Small intestine (tissue), 7 donors: Measurements from ENCODE around the gene TRAF2. TPM values are rescaled to one million over a fixed set of nuclear protein-coding genes. Genes with fewer than 3 reads are reported as not detected.

Experiments used
- DNase-seq, 2 donors: peaks; one replicate each; pipeline versions ENCODE4 v3.0.0 to v3.0.0-alpha.2; 2013
- FAIRE-seq: peaks from 2 replicates; lab custom pipeline; 2012; peaks lifted over from hg19 to GRCh38; lab: Jason Lieb, UNC
- H3K27ac ChIP-seq, 3 donors: one replicate each; pipeline ENCODE4 v1.5.1; 2013; ENCODE audit warnings: low read length in 2 of 3, mild to moderate bottlenecking in 2 of 3, control low read depth in 1 of 3, inconsistent platforms in 1 of 3, low read depth in 1 of 3, moderate library complexity in 1 of 3
- H3K27me3 ChIP-seq, 3 donors: one replicate each; pipeline ENCODE4 v1.6.1; 2013; ENCODE audit warnings: low read length in 3 of 3, inconsistent platforms in 1 of 3; ENCODE audit not compliant: control insufficient read depth in 3 of 3, insufficient read depth in 3 of 3
- H3K36me3 ChIP-seq, 3 donors: one replicate each; pipeline ENCODE4 v1.6.1; 2013; ENCODE audit warnings: low read length in 3 of 3, inconsistent platforms in 1 of 3, low read depth in 1 of 3, mild to moderate bottlenecking in 1 of 3, moderate library complexity in 1 of 3; ENCODE audit not compliant: control insufficient read depth in 3 of 3, insufficient read depth in 2 of 3
- H3K4me1 ChIP-seq, 3 donors: one replicate each; pipeline ENCODE4 v1.6.1; 2013; ENCODE audit warnings: low read length in 2 of 3, inconsistent platforms in 1 of 3, low read depth in 1 of 3, mild to moderate bottlenecking in 1 of 3, moderate library complexity in 1 of 3; ENCODE audit not compliant: control insufficient read depth in 3 of 3, insufficient read depth in 2 of 3
- H3K4me3 ChIP-seq, 3 donors: one replicate each; pipeline ENCODE4 v1.5.1; 2013; ENCODE audit warnings: low read length in 3 of 3, control low read depth in 1 of 3, inconsistent platforms in 1 of 3, low read depth in 1 of 3, mild to moderate bottlenecking in 1 of 3, moderate library complexity in 1 of 3
- H3K9me3 ChIP-seq, 2 donors: one replicate each; pipeline ENCODE4 v1.6.1; 2013; ENCODE audit warnings: low read depth in 1 of 2, low read length in 1 of 2; ENCODE audit not compliant: control insufficient read depth in 2 of 2, insufficient read depth in 1 of 2
- WGBS, 3 donors: extraction: QIAGEN DNeasy Blood & Tissue Kit; methylation state at CpG; one replicate each; pipeline ENCODE4 v1.1.7; 2013; 5-methylcytosine and 5-hydroxymethylcytosine counted together
- polyA plus RNA-seq, 4 donors: library from polyadenylated mRNA; stranded (reverse) in 3 of 4; unstranded in 1 of 4; fragments of 200-250 nt in 3 of 4; fragments of 120-200 nt in 1 of 4; gene quantifications; one replicate each; pipeline versions ENCODE4 v1.2.1 to v1.2.3, GENCODE V29; 2013
- donor health status: healthy with polysubstance abuse.
- donor health status: control.
- donor health status: control.
- donor health status: Bipolar disorder and iron deficiency.
- donor health status: healthy.

The TRAF2 gene
- polyA plus RNA-seq, 4 donors = 11.2 to 20.9 (median 13.8) TPM

DNA sequence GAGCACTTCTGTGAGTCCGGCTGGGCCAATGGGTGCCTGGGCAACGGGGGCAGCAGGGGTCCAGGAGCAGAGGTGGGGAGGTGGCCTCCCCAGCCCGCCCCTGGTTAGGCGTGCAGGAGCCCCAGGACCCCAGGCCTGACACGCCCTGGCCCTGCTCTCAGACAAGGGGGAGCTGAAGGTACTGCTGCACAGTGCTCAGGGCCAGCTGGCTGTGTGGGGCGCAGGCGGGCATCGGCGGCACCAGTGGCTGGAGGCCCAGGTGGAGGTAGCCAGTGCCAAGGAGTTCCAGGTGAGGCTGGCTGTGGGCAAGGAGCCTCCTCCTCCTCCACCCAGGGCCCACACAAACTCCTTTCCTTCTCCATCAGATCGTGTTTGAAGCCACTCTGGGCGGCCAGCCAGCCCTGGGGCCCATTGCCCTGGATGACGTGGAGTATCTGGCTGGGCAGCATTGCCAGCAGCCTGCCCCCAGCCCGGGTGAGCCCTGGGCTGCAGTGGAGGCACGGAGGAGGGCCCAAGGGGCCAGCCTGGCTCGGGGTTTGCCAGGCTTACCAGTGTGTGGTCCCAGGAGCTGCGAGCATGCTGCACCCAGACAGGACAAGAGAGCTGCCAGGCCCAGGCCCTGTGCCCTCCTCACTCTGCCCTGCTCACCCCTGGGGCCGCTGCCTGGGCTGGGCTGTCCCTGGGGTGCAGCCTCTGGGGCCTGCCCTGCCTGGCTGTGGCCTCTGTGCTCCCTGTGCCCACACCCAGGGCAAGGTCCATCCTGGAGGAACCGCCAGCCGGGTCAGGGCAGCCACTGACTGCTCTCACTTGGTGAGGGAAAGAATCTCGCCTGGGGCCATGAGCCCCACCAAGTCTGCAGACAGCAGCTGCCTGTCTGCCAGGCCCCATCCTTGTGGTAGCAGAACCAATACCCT, 27.2 kb upstream of the TRAF2 start:
- no peak overlapping the region for H3K4me3 ChIP-seq
- DNase-seq (peak; percentile 92 to 98), FAIRE-seq (no peak)
- peak overlapping the region; percentile 90 to 97 (median 96) for H3K27ac ChIP-seq
- no peaks in the 10 kb centered on the region for H3K9me3 ChIP-seq
- H3K27me3 ChIP-seq = no peaks in the 10 kb centered on the region
- peaks cover 0 to 75% (median 12%) of the 10 kb centered on the region in 3 donors for H3K4me1 ChIP-seq
- 25 to 53% (median 41%) methylated on average over 20 of the region's 20 CpGs for WGBS, 3 donors
- peaks cover 6 to 100% (median 21%) of the 10 kb centered on the region in 3 donors for H3K36me3 ChIP-seq

GRCh38 chr9:136860529-136860928, 25.8 kb upstream of the TRAF2 start:
- Histone ChIP-seq H3K4me1 (peaks cover 3 to 65% (median 12%) of the 10 kb centered on the region in 3 donors), H3K36me3 (peaks cover 6 to 97% (median 21%) of the 10 kb centered on the region in 3 donors), H3K4me3 (no peak overlapping the region), H3K27ac (peak overlapping the region; percentile 90 to 97 (median 96)), H3K9me3 (no peaks in the 10 kb centered on the region), H3K27me3 (no peaks in the 10 kb centered on the region)
- peak; percentile 45 to 53 for DNase-seq
- FAIRE-seq = no peak
- WGBS, 3 donors = 76 to 80% (median 77%) methylated on average over 9 of the region's 9 CpGs

DNA sequence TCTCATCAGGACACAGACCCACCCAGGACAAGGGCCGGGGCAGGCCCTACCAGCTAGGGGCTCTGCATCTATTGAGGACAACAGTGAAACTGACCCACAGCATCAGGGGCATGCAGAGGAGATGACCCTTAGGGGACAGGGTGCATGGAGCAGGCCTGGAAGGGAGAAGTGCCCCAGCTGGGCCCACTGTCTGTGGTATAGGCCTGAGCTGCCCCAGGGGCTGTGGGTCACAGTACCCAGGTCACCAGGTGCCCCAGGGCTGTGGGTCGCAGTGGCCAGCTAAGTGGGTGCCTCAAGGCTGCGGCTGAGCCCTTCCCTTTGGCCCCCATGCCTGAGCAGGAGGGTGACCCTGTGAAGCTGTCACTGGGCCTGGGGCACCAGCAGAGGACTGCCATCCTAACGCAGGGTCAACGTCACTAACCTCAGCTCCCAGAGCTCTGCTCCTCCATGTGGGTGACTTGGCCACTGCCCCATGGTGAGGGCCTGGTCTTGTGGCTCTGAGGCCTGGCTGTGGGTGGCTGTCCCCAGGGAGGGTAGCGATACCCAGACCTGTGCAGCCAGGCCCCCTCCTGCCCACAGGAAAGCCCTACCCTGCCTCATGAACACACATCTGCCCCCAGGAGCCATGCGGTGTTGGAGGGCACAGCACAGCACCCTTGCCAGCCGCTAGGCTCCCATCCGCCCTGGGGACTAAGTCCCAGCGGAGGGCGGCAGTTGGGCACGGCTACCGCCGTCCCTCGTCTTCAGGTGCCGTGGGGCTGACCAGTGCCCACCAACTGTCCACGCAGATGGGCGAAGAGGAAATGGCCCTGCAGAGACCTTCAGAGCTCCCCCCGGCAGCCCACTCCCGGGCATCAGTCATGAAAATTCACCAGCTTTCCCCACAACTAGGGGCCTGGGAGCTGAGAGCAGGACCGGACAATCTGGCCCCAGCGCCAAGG, 25.1 kb upstream of the TRAF2 start:
- Histone ChIP-seq H3K27me3 (no peaks in the 10 kb centered on the region), H3K27ac (peak overlapping the region; percentile 90 to 97 (median 96)), H3K36me3 (peaks cover 6 to 90% (median 21%) of the 10 kb centered on the region in 3 donors), H3K4me1 (peaks cover 3 to 58% (median 12%) of the 10 kb centered on the region in 3 donors), H3K9me3 (no peaks in the 10 kb centered on the region), H3K4me3 (no peak overlapping the region)
- DNase-seq = peak in 1 of 2 donors; percentile 37
- 87 to 92% (median 91%) methylated on average over 21 to 22 of the region's 22 CpGs for WGBS, 3 donors
- no peak for FAIRE-seq

DNA sequence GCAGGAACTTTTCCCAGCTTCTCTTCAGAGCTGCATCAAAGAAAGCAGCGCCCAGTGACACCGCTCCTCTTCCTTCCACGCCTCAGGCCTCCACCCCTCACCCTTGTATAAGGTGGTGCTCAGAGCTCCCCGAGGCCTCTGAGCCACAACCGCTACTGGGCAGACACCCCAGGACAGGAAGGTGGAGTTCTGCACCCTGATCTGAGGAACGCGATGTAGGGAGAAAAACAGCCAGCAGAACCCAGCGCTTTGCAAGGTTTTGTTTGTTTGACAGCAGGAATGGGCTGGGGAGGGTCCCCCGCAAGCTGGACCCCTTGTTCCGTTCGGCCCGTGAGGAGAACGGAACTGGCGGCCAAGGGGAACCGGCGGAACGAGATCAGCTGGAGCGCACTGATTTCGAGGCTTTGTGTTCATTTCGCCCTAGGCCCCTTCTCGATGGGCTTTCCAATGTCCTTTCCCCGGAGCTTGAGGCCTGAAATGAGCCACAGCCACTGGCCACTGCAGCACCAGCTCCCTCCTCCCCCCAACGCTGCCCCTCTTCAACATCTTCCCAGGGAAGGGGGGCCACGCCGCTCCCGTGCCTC, 24.4 kb upstream of the TRAF2 start:
- no peaks in the 10 kb centered on the region for H3K27me3 ChIP-seq
- no peaks in the 10 kb centered on the region for H3K9me3 ChIP-seq
- no peak overlapping the region for H3K4me3 ChIP-seq
- H3K36me3 ChIP-seq = peaks cover 6 to 83% (median 21%) of the 10 kb centered on the region in 3 donors
- peaks cover 3 to 50% (median 12%) of the 10 kb centered on the region in 3 donors for H3K4me1 ChIP-seq
- DNase-seq = peak in 1 of 2 donors; percentile 32
- 83 to 88% (median 85%) methylated on average over 23 to 26 of the region's 26 CpGs for WGBS, 3 donors
- no peak for FAIRE-seq
- peak overlapping the region in 2 of 3 donors; percentile 15 to 90 for H3K27ac ChIP-seq

DNA sequence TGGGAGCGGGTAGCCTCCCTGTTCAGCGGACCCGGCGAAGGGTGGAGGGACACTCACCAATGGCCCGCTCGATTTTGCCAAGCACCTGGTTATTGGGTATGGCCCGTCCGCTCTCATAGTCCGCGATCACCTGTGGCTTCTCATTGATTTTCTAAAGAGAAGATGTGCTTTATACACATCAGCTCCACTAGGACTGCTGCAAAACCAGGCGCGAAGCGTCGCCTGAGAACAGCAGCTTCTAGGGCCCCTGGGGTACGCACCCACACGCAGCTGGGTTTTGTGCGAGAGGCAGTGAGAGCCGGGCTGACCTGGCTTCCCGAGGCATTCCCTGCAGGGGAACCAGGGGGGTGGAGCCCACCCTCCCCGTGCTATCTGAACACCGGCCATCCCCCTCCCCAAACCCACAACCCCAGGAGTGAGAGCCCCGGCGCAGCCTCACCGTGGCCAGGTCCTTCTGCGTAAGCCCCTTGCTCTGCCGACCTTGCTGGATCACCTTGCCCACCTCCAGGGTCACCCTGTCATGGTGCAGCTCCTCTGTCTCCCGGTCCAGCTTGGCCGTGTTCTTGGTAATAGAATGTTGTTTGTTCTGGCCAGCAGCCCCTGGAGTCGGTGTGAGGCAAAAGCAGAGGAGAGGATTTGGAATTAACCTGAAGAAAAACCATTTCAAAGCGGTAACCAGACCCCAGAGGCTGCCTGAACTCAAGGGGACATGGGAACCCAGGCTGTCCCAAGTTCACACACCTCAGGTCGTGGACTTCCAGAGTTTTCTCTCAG, 23.3 kb upstream of the TRAF2 start:
- H3K4me3 ChIP-seq = no peak overlapping the region
- H3K4me1 ChIP-seq = peaks cover 3 to 40% (median 12%) of the 10 kb centered on the region in 3 donors
- peak overlapping the region in 2 of 3 donors; percentile 30 to 51 for H3K27ac ChIP-seq
- DNase-seq = peak in 1 of 2 donors; percentile 23
- 90 to 93% (median 91%) methylated on average over 29 to 31 of the region's 31 CpGs for WGBS, 3 donors
- FAIRE-seq = no peak
- H3K9me3 ChIP-seq = peaks cover 0 to 7% of the 10 kb centered on the region in 2 donors
- no peaks in the 10 kb centered on the region for H3K27me3 ChIP-seq
- peaks cover 6 to 72% (median 21%) of the 10 kb centered on the region in 3 donors for H3K36me3 ChIP-seq

DNA sequence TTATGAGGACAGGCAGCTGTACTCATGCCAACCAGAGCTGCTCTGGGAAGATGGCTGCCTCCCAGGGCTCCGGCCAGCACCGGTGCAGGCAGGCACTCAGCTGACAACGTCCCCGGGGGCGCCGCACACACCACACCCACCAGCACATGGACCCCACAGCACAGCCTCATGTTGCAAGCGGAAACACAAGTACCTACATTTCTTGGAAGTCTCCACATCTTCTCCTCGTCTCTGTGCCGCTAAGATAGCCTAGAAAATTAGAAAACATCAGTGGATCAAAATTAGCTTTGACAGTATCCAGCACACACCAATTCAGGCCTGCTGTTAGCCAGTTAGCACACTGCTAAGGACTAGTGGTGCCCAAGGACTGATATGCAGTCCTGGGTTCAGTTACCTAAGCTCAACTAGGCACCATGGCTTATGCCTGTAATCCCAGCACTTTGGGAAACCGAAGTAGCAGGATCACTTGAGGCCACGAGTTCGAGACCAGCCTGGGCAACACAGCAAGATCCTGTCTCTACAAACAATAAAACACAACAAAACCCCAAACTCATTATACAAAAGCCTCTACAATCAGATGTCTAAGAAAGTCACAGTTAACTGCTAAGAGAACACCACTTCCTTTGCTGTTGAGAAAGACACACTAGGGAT, 22.6 kb upstream of the TRAF2 start:
- 89 to 91% (median 89%) methylated on average over 12 of the region's 12 CpGs for WGBS, 3 donors
- Histone ChIP-seq H3K27me3 (no peaks in the 10 kb centered on the region), H3K9me3 (peaks cover 0 to 14% of the 10 kb centered on the region in 2 donors), H3K4me1 (peaks cover 3 to 33% (median 6%) of the 10 kb centered on the region in 3 donors), H3K27ac (peak overlapping the region in 2 of 3 donors; percentile 25 to 51), H3K36me3 (peaks cover 6 to 67% (median 21%) of the 10 kb centered on the region in 3 donors), H3K4me3 (no peak overlapping the region)
- DNase-seq (peak in 1 of 2 donors; percentile 14), FAIRE-seq (no peak)
